GM13977 (cell line): Measurements from ENCODE around the gene CAMTA1.

Source experiments
- DNase-seq: peaks from one replicate; pipeline ENCODE4 v3.0.0; 2012; ENCODE audit warnings: low spot score
- CTCF ChIP-seq: IDR thresholded peaks from 2 replicates; pipeline ENCODE4 v1.5.1; 2012; ENCODE audit warnings: mild to moderate bottlenecking, control low read depth; ENCODE audit not compliant: insufficient read depth; ENCODE audit errors: extremely low read depth, missing control alignments
- in situ Hi-C: fragments of 300-500 bp; cut with MboI; formaldehyde crosslinking; loops from one replicate; pipeline ENCODE4 v1.12.0; 2022; ENCODE audit warnings: low sequenced_read_pairs, low pct_unique_long_range_greater_than_20kb, mixed read lengths, inconsistent platforms; ENCODE audit not compliant: unreplicated experiment

Gene CAMTA1

GRCh38 chr1:7369866-7370265 is 584.6 kb downstream of the CAMTA1 start:
- DNase-seq, result no peak
- TF ChIP-seq CTCF, result no peak
- in situ Hi-C loops, result no loop called here

GRCh38 chr1:7371926-7372325 is 586.7 kb downstream of the CAMTA1 start:
- no peak for TF ChIP-seq CTCF
- no peak for DNase-seq
- in situ Hi-C loops, result no loop called here

- in situ Hi-C loops, result no loop called here
- DNase-seq, result no peak
- no peak for TF ChIP-seq CTCF
Observed at GRCh38 chr1:7372477-7373120, 587.3 kb downstream of the CAMTA1 start.

GRCh38 chr1:7373251-7373650 is 588.0 kb downstream of the CAMTA1 start:
- TF ChIP-seq CTCF, result no peak
- in situ Hi-C loops, result no loop called here
- DNase-seq, result no peak

GRCh38 chr1:7373876-7374562 is 588.8 kb downstream of the CAMTA1 start:
- in situ Hi-C loops, result no loop called here
- TF ChIP-seq CTCF, result no peak
- no peak for DNase-seq

- no peak for DNase-seq
- in situ Hi-C loops, result no loop called here
- no peak for TF ChIP-seq CTCF
Observed at GRCh38 chr1:7374563-7375160, 589.4 kb downstream of the CAMTA1 start.
